Trophoblast cell (in vitro differentiated cells and primary cell): ENCODE results near the gene VPS72.
A peak's percentile ranks its signal among the peaks of the same experiment; 100 is the strongest.

Experiments
- DNase-seq, 2 donors: peaks; one replicate each; pipeline ENCODE4 v3.0.0-alpha.2; 2016
- H2AFZ ChIP-seq: 2 replicates; pipeline ENCODE4 v1.6.1; 2013; ENCODE audit warnings: low read length, moderate library complexity, mild to moderate bottlenecking; ENCODE audit not compliant: insufficient read depth, poor library complexity
- H2AK5ac ChIP-seq: 2 replicates; pipeline ENCODE4 v1.6.1; 2013; ENCODE audit warnings: mild to moderate bottlenecking, low read length
- H2BK120ac ChIP-seq: 2 replicates; pipeline ENCODE4 v1.6.1; 2013; ENCODE audit warnings: low read length, mild to moderate bottlenecking, moderate library complexity; ENCODE audit not compliant: insufficient read depth, poor library complexity
- H2BK12ac ChIP-seq: 2 replicates; pipeline ENCODE4 v1.6.1; 2013; ENCODE audit warnings: mild to moderate bottlenecking, low read length, moderate library complexity
- H2BK5ac ChIP-seq: 2 replicates; pipeline ENCODE4 v1.6.1; 2013; ENCODE audit warnings: low read length, low read depth, moderate library complexity, mild to moderate bottlenecking; ENCODE audit not compliant: poor library complexity
- H3K14ac ChIP-seq: 2 replicates; pipeline ENCODE4 v1.6.1; 2013; ENCODE audit warnings: mild to moderate bottlenecking, low read length
- H3K18ac ChIP-seq: 2 replicates; pipeline ENCODE4 v1.6.1; 2013; ENCODE audit warnings: mild to moderate bottlenecking, low read length
- H3K23ac ChIP-seq: 2 replicates; pipeline ENCODE4 v1.6.1; 2013; ENCODE audit warnings: low read length
- H3K27ac ChIP-seq: 2 replicates; pipeline ENCODE4 v1.5.1; 2013; ENCODE audit warnings: low read depth, mild to moderate bottlenecking, inconsistent platforms, low read length, moderate library complexity
- H3K27me3 ChIP-seq: 2 replicates; pipeline ENCODE4 v1.6.1; 2013; ENCODE audit warnings: inconsistent platforms, mild to moderate bottlenecking, low read length, moderate library complexity; ENCODE audit not compliant: insufficient read depth
- H3K36me3 ChIP-seq, 2 experiments: 1 replicate in 1 of 2; 2 replicates in 1 of 2; pipeline ENCODE4 v1.6.1; 2013; ENCODE audit warnings: low read length in 2 of 2, mild to moderate bottlenecking in 2 of 2, moderate library complexity in 1 of 2; ENCODE audit not compliant: insufficient read depth in 2 of 2, control insufficient read depth in 1 of 2
- H3K4ac ChIP-seq: 2 replicates; pipeline ENCODE4 v1.6.1; 2013; ENCODE audit warnings: low read depth, mild to moderate bottlenecking, low read length, moderate library complexity
- H3K4me1 ChIP-seq, 2 experiments: 1 replicate in 1 of 2; 2 replicates in 1 of 2; pipeline ENCODE4 v1.6.1; 2013; ENCODE audit warnings: low read length in 2 of 2, mild to moderate bottlenecking in 2 of 2, moderate library complexity in 1 of 2; ENCODE audit not compliant: insufficient read depth in 2 of 2, control insufficient read depth in 1 of 2
- H3K4me2 ChIP-seq: 2 replicates; pipeline ENCODE4 v1.6.1; 2013; ENCODE audit warnings: inconsistent platforms, mild to moderate bottlenecking, low read length, moderate library complexity
- H3K4me3 ChIP-seq: 2 replicates; pipeline ENCODE4 v1.5.1; 2013; ENCODE audit warnings: mild to moderate bottlenecking, low read depth, low read length, inconsistent platforms
- H3K79me1 ChIP-seq: one replicate; pipeline ENCODE4 v1.6.1; 2013; ENCODE audit warnings: low read length
- H3K79me2 ChIP-seq: 2 replicates; pipeline ENCODE4 v1.6.1; 2013; ENCODE audit warnings: low read length, mild to moderate bottlenecking; ENCODE audit not compliant: control insufficient read depth, insufficient read depth, poor library complexity
- H3K9ac ChIP-seq: 2 replicates; pipeline ENCODE4 v1.6.1; 2013; ENCODE audit warnings: mild to moderate bottlenecking, low read length
- H3K9me3 ChIP-seq: 2 replicates; pipeline ENCODE4 v1.6.1; 2013; ENCODE audit warnings: low read depth, mild to moderate bottlenecking, control low read depth, inconsistent platforms, low read length; ENCODE audit not compliant: insufficient read depth
- H4K12ac ChIP-seq: 2 replicates; pipeline ENCODE4 v1.6.1; 2013; ENCODE audit warnings: low read depth, mild to moderate bottlenecking, low read length, moderate library complexity
- H4K8ac ChIP-seq: 2 replicates; pipeline ENCODE4 v1.6.1; 2013; ENCODE audit warnings: low read depth, mild to moderate bottlenecking, low read length, moderate library complexity
- H4K91ac ChIP-seq: one replicate; pipeline ENCODE4 v1.6.1; 2013; ENCODE audit warnings: low read depth, mild to moderate bottlenecking, low read length, moderate library complexity
- WGBS: extraction: QIAGEN DNeasy Blood & Tissue Kit; methylation state at CpG from one replicate; pipeline ENCODE4 v1.1.7; 2013; ENCODE audit warnings: missing lambda C conversion rate; ENCODE audit not compliant: insufficient read length, insufficient coverage; ENCODE audit errors: extremely low coverage; 5-methylcytosine and 5-hydroxymethylcytosine counted together

The VPS72 gene

GRCh38 chr1:151147132-151147503 is 42.9 kb downstream of the VPS72 start:
- H3K14ac ChIP-seq, result no peak overlapping the region
- no CpG with 5 or more reads among the region's 7 CpGs for WGBS

GRCh38 chr1:151146412-151147131 is 43.4 kb downstream of the VPS72 start, which contains the start of gene SEMA6C:
SEMA6C (minus strand) TSS chr1:151146631; CDS start chr1:151142621, 4,010 bp downstream.
- no peak within 1 kb of the TSS for H3K18ac ChIP-seq
- no peak within 1 kb of the TSS for H2BK120ac ChIP-seq
- no CpG with 5 or more reads among the region's 61 CpGs for WGBS
- no peak within 1 kb of the TSS for H3K27ac ChIP-seq
- H2AK5ac ChIP-seq, result no peak within 1 kb of the TSS
- no peak within 1 kb of the TSS for H2BK5ac ChIP-seq
- peaks cover 16% of the 10 kb centered on the region for H3K27me3 ChIP-seq
- no peak within 1 kb of the TSS for H3K23ac ChIP-seq
- H3K36me3 ChIP-seq, result no peaks in the 10 kb centered on the region
- H3K4me1 ChIP-seq, result peaks cover 8 to 15% of the 10 kb centered on the region in 2 experiments
- H3K9ac ChIP-seq, result peak within 1 kb of the TSS; percentile 81
- H3K4me2 ChIP-seq, result peak within 1 kb of the TSS; percentile 92
- no peak within 1 kb of the TSS for H4K8ac ChIP-seq
- H2AFZ ChIP-seq, result peak within 1 kb of the TSS; percentile 50
- peaks cover 2% of the 10 kb centered on the region for H3K79me1 ChIP-seq
- H3K4ac ChIP-seq, result no peak within 1 kb of the TSS
- peak within 1 kb of the TSS; percentile 82 for H3K4me3 ChIP-seq
- H3K14ac ChIP-seq, result no peak within 1 kb of the TSS
- H3K79me2 ChIP-seq, result no peaks in the 10 kb centered on the region
- DNase-seq, result peak; percentile 91 to 92
- H4K12ac ChIP-seq, result no peak within 1 kb of the TSS
- H2BK12ac ChIP-seq, result no peak within 1 kb of the TSS
- H3K9me3 ChIP-seq, result no peaks in the 10 kb centered on the region
- H4K91ac ChIP-seq, result no peak within 1 kb of the TSS

More at GRCh38 chr1:151147132-151147503, 42.9 kb downstream of the VPS72 start:
- Histone ChIP-seq H3K4ac (no peak overlapping the region), H2BK12ac (no peak overlapping the region), H2AK5ac (no peak overlapping the region), H4K91ac (no peak overlapping the region), H2AFZ (no peak overlapping the region), H3K4me1 (peaks cover 8 to 15% of the 10 kb centered on the region in 2 experiments), H3K79me2 (no peaks in the 10 kb centered on the region), H3K79me1 (peaks cover 2% of the 10 kb centered on the region), H2BK120ac (no peak overlapping the region), H3K18ac (no peak overlapping the region), H3K4me3 (peak overlapping the region; percentile 49), H2BK5ac (no peak overlapping the region), H3K4me2 (peak overlapping the region; percentile 75), H3K27me3 (peaks cover 16% of the 10 kb centered on the region), H3K36me3 (no peaks in the 10 kb centered on the region), H3K9me3 (no peaks in the 10 kb centered on the region), H4K8ac (no peak overlapping the region), H3K9ac (no peak overlapping the region), H3K27ac (no peak overlapping the region), H4K12ac (no peak overlapping the region), H3K23ac (no peak overlapping the region)
- no peak for DNase-seq

GRCh38 chr1:151146072-151146411 is 44.0 kb downstream of the VPS72 start:
- Histone ChIP-seq H2AK5ac (no peak overlapping the region), H3K79me1 (peaks cover 2% of the 10 kb centered on the region)

GRCh38 chr1:151145304-151146071 is 44.5 kb downstream of the VPS72 start:
- peak overlapping the region; percentile 92 for H3K4me2 ChIP-seq
- H3K79me2 ChIP-seq, result no peaks in the 10 kb centered on the region
- peaks cover 2% of the 10 kb centered on the region for H3K79me1 ChIP-seq
- peak overlapping the region; percentile 82 for H3K4me3 ChIP-seq
- peak in 1 of 2 donors; percentile 26 for DNase-seq
- no peaks in the 10 kb centered on the region for H3K36me3 ChIP-seq
- no peak overlapping the region for H2AK5ac ChIP-seq
- no peak overlapping the region for H2BK12ac ChIP-seq
- no peak overlapping the region for H3K9ac ChIP-seq
- WGBS, result no CpG with 5 or more reads among the region's 43 CpGs
- no peak overlapping the region for H3K14ac ChIP-seq
- no peak overlapping the region for H4K12ac ChIP-seq
- peak overlapping the region; percentile 50 for H2AFZ ChIP-seq
- H4K91ac ChIP-seq, result no peak overlapping the region
- no peak overlapping the region for H3K4ac ChIP-seq
- peaks cover 16% of the 10 kb centered on the region for H3K27me3 ChIP-seq
- H3K4me1 ChIP-seq, result peaks cover 8 to 15% of the 10 kb centered on the region in 2 experiments
- no peak overlapping the region for H3K18ac ChIP-seq
- no peak overlapping the region for H3K23ac ChIP-seq
- H3K27ac ChIP-seq, result no peak overlapping the region
- H3K9me3 ChIP-seq, result no peaks in the 10 kb centered on the region
- H4K8ac ChIP-seq, result no peak overlapping the region
- H2BK120ac ChIP-seq, result no peak overlapping the region
- no peak overlapping the region for H2BK5ac ChIP-seq

More at GRCh38 chr1:151146072-151146411, 44.0 kb downstream of the VPS72 start:
- Histone ChIP-seq H3K9me3 (no peaks in the 10 kb centered on the region), H3K18ac (no peak overlapping the region), H2BK120ac (no peak overlapping the region), H2AFZ (peak overlapping the region; percentile 50), H3K4ac (no peak overlapping the region), H2BK12ac (no peak overlapping the region), H4K12ac (no peak overlapping the region), H3K27me3 (peaks cover 16% of the 10 kb centered on the region), H3K23ac (no peak overlapping the region), H2BK5ac (no peak overlapping the region), H3K4me2 (peak overlapping the region; percentile 92), H3K36me3 (no peaks in the 10 kb centered on the region), H4K8ac (no peak overlapping the region), H3K27ac (no peak overlapping the region), H3K4me3 (peak overlapping the region; percentile 82), H3K79me2 (no peaks in the 10 kb centered on the region), H3K9ac (peak overlapping the region; percentile 52), H4K91ac (no peak overlapping the region), H3K14ac (no peak overlapping the region), H3K4me1 (peaks cover 8 to 15% of the 10 kb centered on the region in 2 experiments)
- DNase-seq, result no peak
- WGBS, result no CpG with 5 or more reads among the region's 26 CpGs
